Measurements from ENCODE around the gene TARS2.

The TARS2 gene

GRCh38 chr1:150535511-150536287, 48.5 kb downstream of the TARS2 start:
- DNase-seq (ENCODE audit: low read depth), result no peak
- no peak overlapping the region for H3K4me3 ChIP-seq (ENCODE audit: low read depth, low read length)
- TF ChIP-seq CTCF (conservative IDR thresholded peaks at IDR 0.05; ENCODE audit: low read depth, low read length), result no peak

GRCh38 chr1:150536836-150537731, 49.9 kb downstream of the TARS2 start:
- no peak for TF ChIP-seq CTCF (conservative IDR thresholded peaks at IDR 0.05; ENCODE audit: low read depth, low read length)
- no peak overlapping the region for H3K4me3 ChIP-seq (ENCODE audit: low read depth, low read length)

GRCh38 chr1:150537732-150538684, 50.8 kb downstream of the TARS2 start:
- H3K4me3 ChIP-seq (ENCODE audit: low read depth, low read length), result no peak overlapping the region

More at GRCh38 chr1:150536836-150537731, 49.9 kb downstream of the TARS2 start:
- peak; percentile 54 for DNase-seq (ENCODE audit: low read depth)

GRCh38 chr1:150543500-150544143, 56.4 kb downstream of the TARS2 start:
- DNase-seq (ENCODE audit: low read depth), result no peak
- TF ChIP-seq CTCF (conservative IDR thresholded peaks at IDR 0.05; ENCODE audit: low read depth, low read length), result no peak
- H3K4me3 ChIP-seq (ENCODE audit: low read depth, low read length), result no peak overlapping the region

More at GRCh38 chr1:150537732-150538684, 50.8 kb downstream of the TARS2 start:
- TF ChIP-seq CTCF (conservative IDR thresholded peaks at IDR 0.05; ENCODE audit: low read depth, low read length), result peak; percentile 41
- peak; percentile 94 for DNase-seq (ENCODE audit: low read depth)

GRCh38 chr1:150544204-150544603, 57.0 kb downstream of the TARS2 start:
- no peak for TF ChIP-seq CTCF (conservative IDR thresholded peaks at IDR 0.05; ENCODE audit: low read depth, low read length)
- no peak for DNase-seq (ENCODE audit: low read depth)
- no peak overlapping the region for H3K4me3 ChIP-seq (ENCODE audit: low read depth, low read length)

GRCh38 chr1:150545486-150546032, 58.3 kb downstream of the TARS2 start:
- no peak for DNase-seq (ENCODE audit: low read depth)
- no peak overlapping the region for H3K4me3 ChIP-seq (ENCODE audit: low read depth, low read length)
- no peak for TF ChIP-seq CTCF (conservative IDR thresholded peaks at IDR 0.05; ENCODE audit: low read depth, low read length)
